ENCODE measurements around the gene ODAPH.

ODAPH gene

GRCh38 chr4:75544870-75545269, 11.0 kb upstream of the ODAPH start:
- no peak for DNase-seq (ENCODE audit: low read depth)

GRCh38 chr4:75545526-75545925, 10.3 kb upstream of the ODAPH start:
- DNase-seq (ENCODE audit: low read depth): no peak

GRCh38 chr4:75547647-75548387, 8.0 kb upstream of the ODAPH start:
- no peak for DNase-seq (ENCODE audit: low read depth)

- no peak for DNase-seq (ENCODE audit: low read depth)
Observed at GRCh38 chr4:75549019-75549418, 6.8 kb upstream of the ODAPH start.

- DNase-seq (ENCODE audit: low read depth): no peak
Observed at GRCh38 chr4:75552452-75552851, 3.4 kb upstream of the ODAPH start.

- DNase-seq (ENCODE audit: low read depth): no peak
Observed at GRCh38 chr4:75557696-75558095, 1.8 kb downstream of the ODAPH start.

- DNase-seq (ENCODE audit: low read depth): no peak
Observed at GRCh38 chr4:75561789-75562188, 5.9 kb downstream of the ODAPH start.

GRCh38 chr4:75564023-75564422, 8.2 kb downstream of the ODAPH start:
- DNase-seq (ENCODE audit: low read depth): no peak

GRCh38 chr4:75565481-75565880, 9.6 kb downstream of the ODAPH start:
- DNase-seq (ENCODE audit: low read depth): no peak

GRCh38 chr4:75566911-75567310, 11.0 kb downstream of the ODAPH start:
- no peak for DNase-seq (ENCODE audit: low read depth)

- no peak for DNase-seq (ENCODE audit: low read depth)
Observed at GRCh38 chr4:75567725-75568124, 11.9 kb downstream of the ODAPH start.

GRCh38 chr4:75584067-75584466, 28.2 kb downstream of the ODAPH start:
- DNase-seq (ENCODE audit: low read depth): no peak

GRCh38 chr4:75593393-75593792, 37.5 kb downstream of the ODAPH start:
- DNase-seq (ENCODE audit: low read depth): no peak

- no peak for DNase-seq (ENCODE audit: low read depth)
Observed at GRCh38 chr4:75596061-75596460, 40.2 kb downstream of the ODAPH start.

- DNase-seq (ENCODE audit: low read depth): no peak
Observed at GRCh38 chr4:75598390-75598789, 42.5 kb downstream of the ODAPH start.

- DNase-seq (ENCODE audit: low read depth): no peak
Observed at GRCh38 chr4:75599647-75600046, 43.8 kb downstream of the ODAPH start.

GRCh38 chr4:75605928-75606327, 50.1 kb downstream of the ODAPH start:
- no peak for DNase-seq (ENCODE audit: low read depth)

- no peak for DNase-seq (ENCODE audit: low read depth)
Observed at GRCh38 chr4:75612306-75612705, 56.4 kb downstream of the ODAPH start.
